Measurements from ENCODE around the gene ASMTL.

Gene ASMTL

GRCh38 chrX:1453395-1453783 is 680 bp upstream of the ASMTL start:
- Histone ChIP-seq H3K9me3 (ENCODE audit: insufficient read depth, low read depth, low read length) (peaks cover 4% of the 10 kb centered on the region), H3K4me2 (ENCODE audit: low read length) (peak overlapping the region; percentile 70), H3K23ac (ENCODE audit: low read length) (no peak overlapping the region), H3K27ac (ENCODE audit: low read depth, low read length) (no peak overlapping the region), H3K79me1 (ENCODE audit: low read length) (peaks cover 5% of the 10 kb centered on the region), H3K14ac (ENCODE audit: low read length) (no peak overlapping the region), H4K8ac (ENCODE audit: low read depth, low read length) (peak overlapping the region; percentile 79), H2BK5ac (ENCODE audit: low read depth, low read length, poor library complexity) (no peak overlapping the region), H3K4ac (ENCODE audit: low read depth, low read length) (no peak overlapping the region), H3K18ac (ENCODE audit: low read length) (no peak overlapping the region), H2AK5ac (ENCODE audit: low read length) (no peak overlapping the region), H2BK120ac (ENCODE audit: insufficient read depth, low read length, poor library complexity) (no peak overlapping the region), H3K4me1 (ENCODE audit: control insufficient read depth in 1 of 2, insufficient read depth in 2 of 2, low read length in 2 of 2) (peaks cover 2 to 5% of the 10 kb centered on the region in 2 experiments), H3K9ac (ENCODE audit: low read length) (peak overlapping the region; percentile 50), H3K4me3 (ENCODE audit: low read depth, low read length) (peak overlapping the region; percentile 77), H4K91ac (ENCODE audit: low read depth, low read length) (peak overlapping the region; percentile 59), H4K12ac (ENCODE audit: low read depth, low read length) (no peak overlapping the region), H3K79me2 (ENCODE audit: control insufficient read depth, insufficient read depth, low read length, poor library complexity) (peaks cover 2% of the 10 kb centered on the region), H2AFZ (ENCODE audit: insufficient read depth, low read length, poor library complexity) (peak overlapping the region; percentile 66), H3K36me3 (ENCODE audit: control insufficient read depth in 1 of 2, insufficient read depth in 2 of 2, low read length in 2 of 2) (no peaks in the 10 kb centered on the region), H3K27me3 (ENCODE audit: insufficient read depth, low read length) (no peaks in the 10 kb centered on the region), H2BK12ac (ENCODE audit: low read length) (no peak overlapping the region)
- no CpG with 5 or more reads among the region's 34 CpGs for WGBS (ENCODE audit: extremely low coverage, insufficient coverage, insufficient read length)
- no peak for DNase-seq

DNA sequence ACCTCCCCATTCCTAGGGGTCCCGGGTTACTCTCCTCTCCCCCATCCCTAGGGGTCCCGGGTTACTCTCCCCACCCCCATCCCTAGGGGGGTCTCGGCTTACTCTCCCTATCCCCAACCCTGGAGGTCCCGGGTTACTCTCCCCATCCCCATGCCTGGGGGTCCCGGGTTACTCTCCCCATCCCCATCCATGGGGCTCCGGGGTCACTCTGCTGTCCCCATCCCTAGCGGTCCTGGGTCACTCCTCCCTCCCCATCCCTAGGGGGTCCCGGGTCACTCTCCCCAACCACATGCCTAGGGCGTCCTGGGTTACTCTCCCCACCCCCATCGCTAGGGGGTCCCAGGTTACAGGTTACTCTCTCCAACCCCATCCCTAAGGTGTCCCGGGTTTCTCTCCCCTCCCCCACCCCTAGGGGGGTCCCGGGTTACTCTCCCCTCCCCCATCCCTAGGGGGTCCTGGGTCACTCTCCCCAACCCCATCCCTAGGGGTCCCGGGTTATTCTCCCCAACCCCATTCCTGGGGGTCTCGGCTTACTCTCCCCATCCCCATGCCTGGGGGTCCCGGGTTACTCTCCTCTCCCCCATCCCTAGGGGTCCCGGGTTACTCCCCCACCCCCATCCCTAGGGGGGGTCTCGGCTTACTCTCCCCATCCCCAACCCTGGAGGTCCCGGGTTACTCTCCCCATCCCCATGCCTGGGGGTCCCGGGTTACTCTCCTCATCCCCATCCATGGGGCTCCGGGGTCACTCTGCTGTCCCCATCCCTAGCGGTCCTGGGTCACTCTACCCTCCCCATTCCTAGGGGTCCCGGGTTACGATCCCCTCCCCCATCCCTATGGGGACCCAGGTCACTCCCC is 821 bp downstream of the ASMTL start:
- Histone ChIP-seq H3K27ac (ENCODE audit: low read depth, low read length) (no peak overlapping the region), H4K91ac (ENCODE audit: low read depth, low read length) (peak overlapping the region; percentile 48), H3K4ac (ENCODE audit: low read depth, low read length) (peak overlapping the region; percentile 43), H3K18ac (ENCODE audit: low read length) (no peak overlapping the region), H3K36me3 (ENCODE audit: control insufficient read depth in 1 of 2, insufficient read depth in 2 of 2, low read length in 2 of 2) (no peaks in the 10 kb centered on the region), H2BK5ac (ENCODE audit: low read depth, low read length, poor library complexity) (no peak overlapping the region), H2AK5ac (ENCODE audit: low read length) (no peak overlapping the region), H3K9me3 (ENCODE audit: insufficient read depth, low read depth, low read length) (peaks cover 13% of the 10 kb centered on the region), H4K8ac (ENCODE audit: low read depth, low read length) (no peak overlapping the region), H3K23ac (ENCODE audit: low read length) (no peak overlapping the region), H3K14ac (ENCODE audit: low read length) (no peak overlapping the region), H3K27me3 (ENCODE audit: insufficient read depth, low read length) (no peaks in the 10 kb centered on the region), H3K4me3 (ENCODE audit: low read depth, low read length) (peak overlapping the region; percentile 100), H3K4me1 (ENCODE audit: control insufficient read depth in 1 of 2, insufficient read depth in 2 of 2, low read length in 2 of 2) (peaks cover 2 to 5% of the 10 kb centered on the region in 2 experiments), H4K12ac (ENCODE audit: low read depth, low read length) (peak overlapping the region; percentile 7), H2BK12ac (ENCODE audit: low read length) (no peak overlapping the region), H3K4me2 (ENCODE audit: low read length) (peak overlapping the region; percentile 83), H3K79me2 (ENCODE audit: control insufficient read depth, insufficient read depth, low read length, poor library complexity) (peaks cover 2% of the 10 kb centered on the region), H3K79me1 (ENCODE audit: low read length) (peaks cover 5% of the 10 kb centered on the region), H3K9ac (ENCODE audit: low read length) (peak overlapping the region; percentile 94), H2AFZ (ENCODE audit: insufficient read depth, low read length, poor library complexity) (no peak overlapping the region), H2BK120ac (ENCODE audit: insufficient read depth, low read length, poor library complexity) (no peak overlapping the region)
- no peak for DNase-seq
- no CpG with 5 or more reads among the region's 23 CpGs for WGBS (ENCODE audit: extremely low coverage, insufficient coverage, insufficient read length)

- Histone ChIP-seq H3K4me2 (ENCODE audit: low read length) (peak overlapping the region; percentile 83), H4K8ac (ENCODE audit: low read depth, low read length) (no peak overlapping the region), H3K36me3 (ENCODE audit: control insufficient read depth in 1 of 2, insufficient read depth in 2 of 2, low read length in 2 of 2) (no peaks in the 10 kb centered on the region), H3K27me3 (ENCODE audit: insufficient read depth, low read length) (no peaks in the 10 kb centered on the region), H3K79me2 (ENCODE audit: control insufficient read depth, insufficient read depth, low read length, poor library complexity) (peaks cover 2% of the 10 kb centered on the region), H3K27ac (ENCODE audit: low read depth, low read length) (no peak overlapping the region), H4K12ac (ENCODE audit: low read depth, low read length) (no peak overlapping the region), H2BK12ac (ENCODE audit: low read length) (no peak overlapping the region), H3K4ac (ENCODE audit: low read depth, low read length) (no peak overlapping the region), H3K14ac (ENCODE audit: low read length) (no peak overlapping the region), H2AFZ (ENCODE audit: insufficient read depth, low read length, poor library complexity) (no peak overlapping the region), H3K79me1 (ENCODE audit: low read length) (peaks cover 5% of the 10 kb centered on the region), H4K91ac (ENCODE audit: low read depth, low read length) (no peak overlapping the region), H3K18ac (ENCODE audit: low read length) (no peak overlapping the region), H2AK5ac (ENCODE audit: low read length) (no peak overlapping the region), H3K4me3 (ENCODE audit: low read depth, low read length) (no peak overlapping the region), H3K9ac (ENCODE audit: low read length) (no peak overlapping the region), H3K4me1 (ENCODE audit: control insufficient read depth in 1 of 2, insufficient read depth in 2 of 2, low read length in 2 of 2) (peaks cover 2 to 5% of the 10 kb centered on the region in 2 experiments), H2BK120ac (ENCODE audit: insufficient read depth, low read length, poor library complexity) (no peak overlapping the region), H2BK5ac (ENCODE audit: low read depth, low read length, poor library complexity) (no peak overlapping the region), H3K23ac (ENCODE audit: low read length) (no peak overlapping the region), H3K9me3 (ENCODE audit: insufficient read depth, low read depth, low read length) (peaks cover 13% of the 10 kb centered on the region)
- WGBS (ENCODE audit: extremely low coverage, insufficient coverage, insufficient read length), result no CpG with 5 or more reads among the region's 6 CpGs
- DNase-seq, result no peak
Measured at GRCh38 chrX:1451251-1451660, 1.5 kb downstream of the ASMTL start.

GRCh38 chrX:1450361-1451161 is 2.1 kb downstream of the ASMTL start:
- no peaks in the 10 kb centered on the region for H3K27me3 ChIP-seq (ENCODE audit: insufficient read depth, low read length)
- H2BK120ac ChIP-seq (ENCODE audit: insufficient read depth, low read length, poor library complexity), result no peak overlapping the region
- no peak overlapping the region for H3K4ac ChIP-seq (ENCODE audit: low read depth, low read length)
- H3K79me2 ChIP-seq (ENCODE audit: control insufficient read depth, insufficient read depth, low read length, poor library complexity), result peaks cover 2% of the 10 kb centered on the region
- no peak overlapping the region for H4K8ac ChIP-seq (ENCODE audit: low read depth, low read length)
- H2BK12ac ChIP-seq (ENCODE audit: low read length), result no peak overlapping the region
- H3K36me3 ChIP-seq (ENCODE audit: control insufficient read depth in 1 of 2, insufficient read depth in 2 of 2, low read length in 2 of 2), result no peaks in the 10 kb centered on the region
- H3K27ac ChIP-seq (ENCODE audit: low read depth, low read length), result no peak overlapping the region
- peaks cover 2 to 5% of the 10 kb centered on the region in 2 experiments for H3K4me1 ChIP-seq (ENCODE audit: control insufficient read depth in 1 of 2, insufficient read depth in 2 of 2, low read length in 2 of 2)
- H3K79me1 ChIP-seq (ENCODE audit: low read length), result peaks cover 5% of the 10 kb centered on the region
- H3K23ac ChIP-seq (ENCODE audit: low read length), result no peak overlapping the region
- no peak overlapping the region for H2BK5ac ChIP-seq (ENCODE audit: low read depth, low read length, poor library complexity)
- H3K9ac ChIP-seq (ENCODE audit: low read length), result no peak overlapping the region
- WGBS (ENCODE audit: extremely low coverage, insufficient coverage, insufficient read length), result no CpG with 5 or more reads among the region's 9 CpGs
- no peak overlapping the region for H3K4me2 ChIP-seq (ENCODE audit: low read length)
- no peak overlapping the region for H3K18ac ChIP-seq (ENCODE audit: low read length)
- H2AK5ac ChIP-seq (ENCODE audit: low read length), result no peak overlapping the region
- no peak overlapping the region for H3K14ac ChIP-seq (ENCODE audit: low read length)
- no peak overlapping the region for H3K4me3 ChIP-seq (ENCODE audit: low read depth, low read length)
- no peak overlapping the region for H2AFZ ChIP-seq (ENCODE audit: insufficient read depth, low read length, poor library complexity)
- no peak for DNase-seq
- H4K12ac ChIP-seq (ENCODE audit: low read depth, low read length), result no peak overlapping the region
- peaks cover 13% of the 10 kb centered on the region for H3K9me3 ChIP-seq (ENCODE audit: insufficient read depth, low read depth, low read length)
- H4K91ac ChIP-seq (ENCODE audit: low read depth, low read length), result no peak overlapping the region

All from trophoblast cell (in vitro differentiated cells and primary cell).